H1 (cell line): ENCODE data around the gene TAF10. TPM values are rescaled to one million over a fixed set of nuclear protein-coding genes. Genes with fewer than 3 reads are reported as not detected.

ENCODE experiments used
- SRF ChIP-seq: IDR thresholded peaks from 2 replicates; pipeline ENCODE4 v1.6.1; 2011; ENCODE audit warnings: mild to moderate bottlenecking, low read depth, low read length, moderate library complexity
- polyA plus RNA-seq, 7 experiments: library from polyadenylated mRNA; depleted of rRNA in 3 of 7; stranded (reverse) in 5 of 7; unstranded in 2 of 7; fragments of >200 nt in 5 of 7; fragments of 200-250 nt in 2 of 7; gene quantifications; 1 replicate in 5 of 7; 2 replicates in 1 of 7; 4 replicates in 1 of 7; pipeline versions ENCODE4 v1.2.1 to v1.2.3, GENCODE V29; 2011 to 2013; ENCODE audit warnings: missing spikeins in 2 of 7, mixed read lengths in 2 of 7
- total RNA-seq: library from RNA; stranded (reverse); fragmentation: NEBNext Ultra II Directional; extraction: Animal tissue kit (Norgen Biotek cat#: 25700); gene quantifications from 2 replicates; pipeline ENCODE4 v1.2.1, GENCODE V29; 2021

The TAF10 gene
- total and polyA plus RNA-seq, 2 of the 8 experiments (the other 6 are each of a cell fraction or from before 2014, with no cell fraction given) = 128 to 213 TPM

- no peak for TF ChIP-seq SRF
- TF ChIP-seq, all 59 proteins: peak for 0
Observed at GRCh38 chr11:6648501-6648900, 36.5 kb upstream of the TAF10 start (continued).
